ENCODE results near the gene MIA3. TPM values are rescaled to one million over a fixed set of nuclear protein-coding genes. Genes with fewer than 3 reads are reported as not detected.
A peak's percentile ranks its signal among the peaks of the same experiment; 100 is the strongest.

The MIA3 gene
- total and polyA plus RNA-seq, 2 of the 4 experiments (the other 2 are of a cell fraction) = 35.0 to 45.4 TPM

- peak overlapping the region; percentile 13; the same call in 1 of the 2 replicates for H2AK5ac ChIP-seq (ENCODE audit: low read depth, low read length)
- H4K91ac ChIP-seq (ENCODE audit: insufficient read depth, low read depth, low read length) = peak overlapping the region; percentile 30
- POLR2A ChIA-PET (ENCODE audit: unreplicated experiment) = no interaction called here
- no TSS peak for BruUV-seq (replicated peaks)
- peak overlapping the region; percentile 64 for H3K14ac ChIP-seq (replicated peaks; ENCODE audit: low read depth, low read length)
- peaks cover 5% of the 10 kb centered on the region; the same call in 1 of the 2 replicates for H4K20me1 ChIP-seq (ENCODE audit: insufficient read depth, low read length)
- H2AFZ ChIP-seq (replicated peaks; ENCODE audit: low read length, poor library complexity) = peak overlapping the region; percentile 91
- ATAC-seq (ENCODE audit: low read depth) = peak; percentile 95
- peak overlapping the region; percentile 42 for H3K4me3 ChIP-seq (ENCODE audit: insufficient read depth, low read depth, low read length)
- peak overlapping the region; percentile 51 for H2AK9ac ChIP-seq (replicated peaks; ENCODE audit: low read depth, low read length, poor library complexity)
- H4K5ac ChIP-seq (ENCODE audit: low read depth, low read length) = peak overlapping the region; percentile 68
- peak overlapping the region; percentile 65 for H3K27ac ChIP-seq (ENCODE audit: insufficient read depth, low read length)
- H2BK15ac ChIP-seq (ENCODE audit: low read depth, low read length) = no peak overlapping the region
- peak overlapping the region; percentile 19 to 66 for H4K8ac ChIP-seq (ENCODE audit: low read depth in 2 of 2, low read length in 2 of 2)
- H3K56ac ChIP-seq (ENCODE audit: extremely low read depth, insufficient read depth, low read length) = no peak overlapping the region
- intact Hi-C loops (cut with micrococcal nuclease) = loop anchor here (1.0 kb wide), 1 partner anchor 152 kb away; no protein-coding TSS in a partner anchor
- peak overlapping the region; percentile 38 for H3K4me2 ChIP-seq (ENCODE audit: low read depth, low read length)
- no peaks in the 10 kb centered on the region; the same call in 1 of the 2 replicates for H3K36me3 ChIP-seq (ENCODE audit: control insufficient read depth, insufficient read depth, low read length)
- H3K9ac ChIP-seq (ENCODE audit: low read depth, low read length) = peak overlapping the region; percentile 43
- H3K4ac ChIP-seq (ENCODE audit: low read depth, low read length) = peak overlapping the region; percentile 89
- peaks cover 6 to 28% of the 10 kb centered on the region in 2 experiments; a peak in 3 of 4 replicates for H3K79me1 ChIP-seq (ENCODE audit: low read depth in 1 of 2, low read length in 2 of 2)
- DNase-seq = peak; percentile 98
- peaks cover 7% of the 10 kb centered on the region for H3K4me1 ChIP-seq (ENCODE audit: control insufficient read depth, insufficient read depth, low read length)
- TF ChIP-seq CEBPB (IDR thresholded peaks at IDR 0.05; ENCODE audit: low read depth, low read length) (no peak), MAZ (IDR thresholded peaks at IDR 0.05; ENCODE audit: borderline replicate concordance, low read depth, low read length) (0 out of 2 replicates have a peak, but pooled peaks have one; percentile 68), RCOR1 (IDR thresholded peaks at IDR 0.05; ENCODE audit: insufficient replicate concordance, low read length) (no peak), POLR2A (IDR thresholded peaks at IDR 0.05; ENCODE audit: low read depth, low read length) (peak; percentile 64), RFX5 (IDR thresholded peaks at IDR 0.05; ENCODE audit: low read depth, low read length) (0 out of 2 replicates have a peak, but pooled peaks have one; percentile 16), NFE2L2 (IDR thresholded peaks at IDR 0.05; ENCODE audit: low read depth, low read length) (no peak)
- TF ChIP-seq, protein P1, sequence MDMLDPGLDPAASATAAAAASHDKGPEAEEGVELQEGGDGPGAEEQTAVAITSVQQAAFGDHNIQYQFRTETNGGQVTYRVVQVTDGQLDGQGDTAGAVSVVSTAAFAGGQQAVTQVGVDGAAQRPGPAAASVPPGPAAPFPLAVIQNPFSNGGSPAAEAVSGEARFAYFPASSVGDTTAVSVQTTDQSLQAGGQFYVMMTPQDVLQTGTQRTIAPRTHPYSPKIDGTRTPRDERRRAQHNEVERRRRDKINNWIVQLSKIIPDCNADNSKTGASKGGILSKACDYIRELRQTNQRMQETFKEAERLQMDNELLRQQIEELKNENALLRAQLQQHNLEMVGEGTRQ (IDR thresholded peaks at IDR 0.05; ENCODE audit: low read depth, low read length) = peak; percentile 68
- H3K27me3 ChIP-seq (ENCODE audit: control insufficient read depth, insufficient read depth, low read length) = no peaks in the 10 kb centered on the region
- WGBS, 2 experiments (ENCODE audit: extremely low coverage in 2 of 2, insufficient read length in 1 of 2) = 0% methylated on average over 2 of the region's 37 CpGs; no CpG with 5 or more reads in 1 of the 2 experiments
- peak overlapping the region; percentile 1; the same call in 1 of the 2 replicates for H3K18ac ChIP-seq (ENCODE audit: low read depth, low read length)
- H2BK120ac ChIP-seq (ENCODE audit: low read depth, low read length) = peak overlapping the region; percentile 42; the same call in 1 of the 2 replicates
- CTCF ChIA-PET = no interaction called here
- dilution Hi-C loops (cut with HindIII; ENCODE audit: low sequenced_read_pairs, unreplicated experiment) = no loop called here
- H3K9me3 ChIP-seq (ENCODE audit: control insufficient read depth, insufficient read depth, low read length) = no peaks in the 10 kb centered on the region
- peak overlapping the region; percentile 79; the same call in 1 of the 2 replicates for H3K23ac ChIP-seq (ENCODE audit: low read depth, low read length)
- no peak overlapping the region for H2BK20ac ChIP-seq (ENCODE audit: low read depth, low read length)
- H3K9me1 ChIP-seq (ENCODE audit: insufficient read depth, low read length) = peaks cover 6% of the 10 kb centered on the region
- in situ Hi-C loops (cut with MboI; ENCODE audit: low sequenced_read_pairs) = no loop called here
- H2BK5ac ChIP-seq (ENCODE audit: low read depth, low read length, poor library complexity, severe bottlenecking) = peak overlapping the region; percentile 12
Measured at GRCh38 chr1:222617367-222617951, 438 bp upstream of the MIA3 start.
